Measurements from ENCODE around the gene NCOA6. TPM values are rescaled to one million over a fixed set of nuclear protein-coding genes. Genes with fewer than 3 reads are reported as not detected.
"Not testable (repeated sequence)": the region's sequence is repeated elsewhere in the genome, so short reads cannot be mapped to it uniquely, and the experiment has no call there.

The NCOA6 gene
- total and polyA plus RNA-seq, 2 of the 4 experiments (the other 2 are of a cell fraction) = 3.6 to 13.1 TPM

GRCh38 chr20:34807944-34808465 lies 17.4 kb downstream of the NCOA6 start:
- H3K23ac ChIP-seq (ENCODE audit: low read depth, low read length); H3K4me2 ChIP-seq (ENCODE audit: low read depth, low read length); H3K27ac ChIP-seq (ENCODE audit: insufficient read depth, low read length); ATAC-seq (ENCODE audit: low read depth); H2BK120ac ChIP-seq (ENCODE audit: low read depth, low read length); H3K9me1 ChIP-seq (ENCODE audit: insufficient read depth, low read length); H2AFZ ChIP-seq (replicated peaks; ENCODE audit: low read length, poor library complexity); DNase-seq; H3K14ac ChIP-seq (replicated peaks; ENCODE audit: low read depth, low read length); H3K4me1 ChIP-seq (ENCODE audit: control insufficient read depth, insufficient read depth, low read length); H2AK5ac ChIP-seq (ENCODE audit: low read depth, low read length); H2BK15ac ChIP-seq (ENCODE audit: low read depth, low read length); H4K91ac ChIP-seq (ENCODE audit: insufficient read depth, low read depth, low read length); H3K27me3 ChIP-seq (ENCODE audit: control insufficient read depth, insufficient read depth, low read length); BruUV-seq (replicated peaks); H3K56ac ChIP-seq (ENCODE audit: extremely low read depth, insufficient read depth, low read length); dilution Hi-C loops (cut with HindIII; ENCODE audit: low sequenced_read_pairs, unreplicated experiment); CTCF ChIA-PET; H4K8ac ChIP-seq (ENCODE audit: low read depth in 2 of 2, low read length in 2 of 2); H2BK5ac ChIP-seq (ENCODE audit: low read depth, low read length, poor library complexity, severe bottlenecking); intact Hi-C loops (cut with micrococcal nuclease); H3K36me3 ChIP-seq (ENCODE audit: control insufficient read depth, insufficient read depth, low read length); H3K9ac ChIP-seq (ENCODE audit: low read depth, low read length); H3K9me3 ChIP-seq (ENCODE audit: control insufficient read depth, insufficient read depth, low read length); H2BK20ac ChIP-seq (ENCODE audit: low read depth, low read length); H4K5ac ChIP-seq (ENCODE audit: low read depth, low read length); H2AK9ac ChIP-seq (replicated peaks; ENCODE audit: low read depth, low read length, poor library complexity); H3K4me3 ChIP-seq (ENCODE audit: insufficient read depth, low read depth, low read length); H3K4ac ChIP-seq (ENCODE audit: low read depth, low read length); H3K18ac ChIP-seq (ENCODE audit: low read depth, low read length); in situ Hi-C loops (cut with MboI; ENCODE audit: low sequenced_read_pairs): not testable (repeated sequence)
- POLR2A ChIA-PET (ENCODE audit: unreplicated experiment) = interaction anchor here (0.6 kb wide), 1 partner anchor 104 kb away, joined by 6 read pairs; the partner anchor contains the start of gene TP53INP2
- Histone ChIP-seq H4K20me1 (ENCODE audit: insufficient read depth, low read length) (peaks cover 69% of the 10 kb centered on the region), H3K79me1 (ENCODE audit: low read depth in 1 of 2, low read length in 2 of 2) (peaks cover 19 to 82% of the 10 kb centered on the region in 2 experiments)
- WGBS, 2 experiments (ENCODE audit: extremely low coverage in 2 of 2, insufficient read length in 1 of 2) = 83% methylated on average over 2 of the region's 8 CpGs; no CpG with 5 or more reads in 1 of the 2 experiments
